GM10266 (cell line): ENCODE results near the gene WDR88.
"Not testable (repeated sequence)": the region's sequence is repeated elsewhere in the genome, so short reads cannot be mapped to it uniquely, and the experiment has no call there.

Source experiments
- DNase-seq: peaks from one replicate; pipeline ENCODE4 v3.0.0; 2012; ENCODE audit errors: extremely low spot score
- TF ChIP-seq, protein P1 (sequence below): IDR thresholded peaks from 2 replicates; pipeline ENCODE4 v1.5.1; 2012; ENCODE audit warnings: mild to moderate bottlenecking, low read depth; ENCODE audit not compliant: control insufficient read depth, insufficient read depth; ENCODE audit errors: missing control alignments

The WDR88 gene

GRCh38 chr19:33177417-33177979 lies 45.6 kb downstream of the WDR88 start:
- TF ChIP-seq, protein P1, sequence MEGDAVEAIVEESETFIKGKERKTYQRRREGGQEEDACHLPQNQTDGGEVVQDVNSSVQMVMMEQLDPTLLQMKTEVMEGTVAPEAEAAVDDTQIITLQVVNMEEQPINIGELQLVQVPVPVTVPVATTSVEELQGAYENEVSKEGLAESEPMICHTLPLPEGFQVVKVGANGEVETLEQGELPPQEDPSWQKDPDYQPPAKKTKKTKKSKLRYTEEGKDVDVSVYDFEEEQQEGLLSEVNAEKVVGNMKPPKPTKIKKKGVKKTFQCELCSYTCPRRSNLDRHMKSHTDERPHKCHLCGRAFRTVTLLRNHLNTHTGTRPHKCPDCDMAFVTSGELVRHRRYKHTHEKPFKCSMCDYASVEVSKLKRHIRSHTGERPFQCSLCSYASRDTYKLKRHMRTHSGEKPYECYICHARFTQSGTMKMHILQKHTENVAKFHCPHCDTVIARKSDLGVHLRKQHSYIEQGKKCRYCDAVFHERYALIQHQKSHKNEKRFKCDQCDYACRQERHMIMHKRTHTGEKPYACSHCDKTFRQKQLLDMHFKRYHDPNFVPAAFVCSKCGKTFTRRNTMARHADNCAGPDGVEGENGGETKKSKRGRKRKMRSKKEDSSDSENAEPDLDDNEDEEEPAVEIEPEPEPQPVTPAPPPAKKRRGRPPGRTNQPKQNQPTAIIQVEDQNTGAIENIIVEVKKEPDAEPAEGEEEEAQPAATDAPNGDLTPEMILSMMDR, result peak; percentile 25
- DNase-seq, result peak; percentile 62

DNA sequence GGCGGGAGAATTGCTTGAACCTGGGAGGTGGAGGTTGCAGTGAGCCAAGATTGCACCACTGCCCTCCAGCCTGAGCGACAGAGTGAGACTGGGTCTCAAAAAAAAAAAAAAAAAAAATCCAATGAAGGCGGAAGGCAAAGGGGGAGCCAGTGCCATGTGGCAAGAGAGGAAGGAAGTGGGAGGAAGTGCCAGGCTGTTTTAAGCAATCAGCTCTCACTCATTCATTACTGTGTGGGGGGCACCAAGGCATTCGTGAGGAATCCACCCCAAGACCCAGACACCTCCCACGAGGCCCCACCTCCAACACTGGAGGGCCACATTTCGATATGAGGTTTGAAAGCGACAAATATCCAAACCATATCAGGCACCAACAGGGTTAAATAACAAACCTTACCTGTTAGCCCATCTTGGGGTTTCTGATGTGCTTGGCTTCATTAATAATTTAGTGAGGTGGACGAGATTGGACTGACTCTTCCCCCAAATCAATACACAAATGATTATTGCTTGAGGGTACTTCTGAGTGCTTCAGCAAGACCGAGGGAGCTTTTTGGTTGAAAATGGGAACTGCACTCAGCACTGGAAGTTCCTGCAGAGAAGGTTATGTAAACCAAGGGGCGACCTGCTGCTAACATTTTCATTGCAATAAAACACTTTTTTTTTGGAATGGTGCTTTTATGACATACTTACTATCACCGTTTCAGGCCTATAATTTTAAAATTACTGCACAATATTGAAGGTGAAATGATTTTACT lies 54.7 kb downstream of the WDR88 start:
- TF ChIP-seq, protein P1, result no peak
- no peak for DNase-seq

DNA sequence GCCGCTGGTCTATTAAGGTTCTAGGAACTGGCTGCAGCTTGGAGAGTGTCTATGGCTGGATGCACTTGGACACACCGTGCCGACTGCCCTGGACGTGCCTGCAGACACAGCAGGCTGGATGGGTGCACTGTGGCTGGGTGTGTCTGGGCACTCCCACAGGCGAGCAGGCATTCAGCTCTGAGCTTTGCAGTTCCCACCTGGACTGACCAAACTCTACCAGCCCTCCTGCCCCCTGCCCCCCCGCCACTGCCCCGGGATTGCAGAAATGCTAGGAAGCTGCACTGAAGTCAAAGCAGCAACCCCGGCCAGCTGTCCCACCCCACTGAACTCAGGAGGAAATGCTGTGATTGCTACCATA lies 55.2 kb downstream of the WDR88 start:
- TF ChIP-seq, protein P1, result no peak
- DNase-seq, result no peak

DNA sequence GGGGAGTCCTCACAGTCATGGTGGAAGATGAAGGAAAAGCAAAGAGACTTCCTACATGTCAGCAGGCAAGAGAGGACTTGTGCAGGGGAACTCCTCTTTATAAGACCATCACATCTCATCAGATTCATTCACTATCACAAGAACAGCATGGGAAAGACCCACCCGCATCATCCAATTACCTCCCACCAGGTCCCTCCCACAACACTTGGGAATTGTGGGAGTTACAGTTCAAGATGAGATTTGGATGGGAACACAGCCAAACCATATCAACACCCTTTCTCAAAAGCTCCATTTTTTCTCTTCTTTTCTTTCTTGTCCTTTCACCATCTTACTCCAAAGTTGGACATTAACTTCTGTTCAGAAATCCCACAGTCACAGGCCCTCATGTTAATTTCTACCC lies 57.5 kb downstream of the WDR88 start:
- TF ChIP-seq, protein P1, result no peak
- no peak for DNase-seq

DNA sequence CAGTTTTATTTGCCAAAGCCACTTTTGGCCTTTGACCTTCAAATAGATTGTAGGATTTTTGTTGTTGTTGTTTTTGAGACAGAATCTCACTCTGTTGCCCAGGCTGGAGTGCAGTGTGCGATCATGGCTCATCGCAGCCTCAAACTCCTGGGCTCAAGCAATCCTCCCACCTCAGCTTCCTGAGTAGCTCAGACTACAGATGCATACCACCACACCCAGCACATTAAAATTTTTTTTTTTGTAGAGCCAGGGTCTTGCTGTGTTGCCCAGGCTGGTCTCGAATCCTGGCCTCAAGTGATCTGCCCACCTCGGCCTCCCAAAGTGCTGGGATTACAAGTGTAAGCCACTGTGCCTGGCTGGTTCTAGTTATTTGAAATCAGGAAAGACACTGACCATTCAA lies 59.2 kb downstream of the WDR88 start:
- not testable (repeated sequence) for DNase-seq

DNA sequence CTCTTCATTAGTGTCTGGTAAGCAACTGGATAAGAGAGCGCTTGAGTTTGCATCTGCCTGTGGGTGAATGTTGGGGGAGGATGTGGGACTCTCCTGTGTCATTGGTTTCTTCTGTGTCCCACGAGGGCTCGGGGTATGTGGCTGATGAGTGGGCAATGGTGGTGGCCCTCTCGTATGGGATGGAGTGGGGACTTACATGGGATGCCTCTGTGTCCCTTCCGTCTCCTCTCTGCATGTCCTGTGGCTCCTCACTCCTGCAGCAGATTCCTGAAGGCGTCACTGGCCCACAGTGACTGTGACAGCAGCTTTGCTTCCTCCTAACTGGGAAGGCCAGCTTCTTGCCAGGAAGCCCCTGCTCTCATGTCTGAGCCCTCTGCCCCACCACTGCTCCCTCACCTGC lies 59.6 kb downstream of the WDR88 start:
- TF ChIP-seq, protein P1, result no peak

GRCh38 chr19:33192010-33192409 lies 60.1 kb downstream of the WDR88 start:
- TF ChIP-seq, protein P1, result no peak
- no peak for DNase-seq

More for the DNA sequence above, 59.6 kb downstream of the WDR88 start:
- no peak for DNase-seq
